GM18502 (cell line): ENCODE data around the gene AFDN.

Experiments used
- ATAC-seq: cut with Tn5 transposase; IDR thresholded peaks from one replicate; pipeline ENCODE4 v1.9.1; 2021; ENCODE audit warnings: mild to moderate bottlenecking; ENCODE audit not compliant: unreplicated experiment, poor library complexity

The AFDN gene

GRCh38 chr6:167815296-167815980, 11.3 kb upstream of the AFDN start:
- ATAC-seq, result no peak

GRCh38 chr6:167817016-167817415, 9.7 kb upstream of the AFDN start:
- ATAC-seq, result no peak

GRCh38 chr6:167817729-167818128, 9.0 kb upstream of the AFDN start:
- ATAC-seq, result no peak

GRCh38 chr6:167819576-167819975, 7.1 kb upstream of the AFDN start:
- ATAC-seq, result no peak

GRCh38 chr6:167820681-167821080, 6.0 kb upstream of the AFDN start:
- ATAC-seq, result no peak

GRCh38 chr6:167824591-167825331, 1.9 kb upstream of the AFDN start:
- ATAC-seq, result no peak

- ATAC-seq, result peak; percentile 30
Measured at GRCh38 chr6:167825332-167826229, 1.1 kb upstream of the AFDN start.

- peak; percentile 70 for ATAC-seq
Measured at GRCh38 chr6:167826230-167826895, 348 bp upstream of the AFDN start.

- peak; percentile 40 for ATAC-seq
Measured at GRCh38 chr6:167827583-167828324, 1.0 kb downstream of the AFDN start.

- no peak for ATAC-seq
Measured at GRCh38 chr6:167828325-167828956, 1.7 kb downstream of the AFDN start.

GRCh38 chr6:167829513-167829912, 2.8 kb downstream of the AFDN start:
- ATAC-seq, result no peak

GRCh38 chr6:167831281-167831828, 4.6 kb downstream of the AFDN start:
- peak; percentile 25 for ATAC-seq

- peak; percentile 44 for ATAC-seq
Measured at GRCh38 chr6:167832497-167833395, 6.0 kb downstream of the AFDN start.

GRCh38 chr6:167833396-167833763, 6.7 kb downstream of the AFDN start:
- ATAC-seq, result peak; percentile 30

- ATAC-seq, result no peak
Measured at GRCh38 chr6:167835260-167835659, 8.5 kb downstream of the AFDN start.

GRCh38 chr6:167836721-167837120, 10.0 kb downstream of the AFDN start:
- ATAC-seq, result no peak

- ATAC-seq, result no peak
Measured at GRCh38 chr6:167838207-167838748, 11.6 kb downstream of the AFDN start.

GRCh38 chr6:167839343-167839742, 12.6 kb downstream of the AFDN start:
- ATAC-seq, result no peak
